GM12864 (cell line): ENCODE measurements around the gene JSRP1.

Experiments used
- DNase-seq: peaks from one replicate; pipeline ENCODE4 v3.0.0-alpha.2; 2011; ENCODE audit warnings: low read depth
- H3K4me3 ChIP-seq: 2 replicates; pipeline ENCODE4 v1.5.1; 2011; ENCODE audit warnings: mild to moderate bottlenecking, low read depth, low read length, control low read depth
- CTCF ChIP-seq: IDR thresholded peaks from 2 replicates; pipeline ENCODE4 v1.5.1; 2011; ENCODE audit warnings: low read depth, mild to moderate bottlenecking, moderate library complexity, low read length, control low read depth, inconsistent platforms; ENCODE audit errors: missing control alignments

The JSRP1 gene

GRCh38 chr19:2233601-2234280 lies 22.5 kb downstream of the JSRP1 start:
- H3K4me3 ChIP-seq = no peak overlapping the region
- TF ChIP-seq CTCF = no peak
- no peak for DNase-seq

- TF ChIP-seq CTCF = no peak
- no peak for DNase-seq
- H3K4me3 ChIP-seq = no peak overlapping the region
Measured at GRCh38 chr19:2232286-2233151, 23.7 kb downstream of the JSRP1 start.

DNA sequence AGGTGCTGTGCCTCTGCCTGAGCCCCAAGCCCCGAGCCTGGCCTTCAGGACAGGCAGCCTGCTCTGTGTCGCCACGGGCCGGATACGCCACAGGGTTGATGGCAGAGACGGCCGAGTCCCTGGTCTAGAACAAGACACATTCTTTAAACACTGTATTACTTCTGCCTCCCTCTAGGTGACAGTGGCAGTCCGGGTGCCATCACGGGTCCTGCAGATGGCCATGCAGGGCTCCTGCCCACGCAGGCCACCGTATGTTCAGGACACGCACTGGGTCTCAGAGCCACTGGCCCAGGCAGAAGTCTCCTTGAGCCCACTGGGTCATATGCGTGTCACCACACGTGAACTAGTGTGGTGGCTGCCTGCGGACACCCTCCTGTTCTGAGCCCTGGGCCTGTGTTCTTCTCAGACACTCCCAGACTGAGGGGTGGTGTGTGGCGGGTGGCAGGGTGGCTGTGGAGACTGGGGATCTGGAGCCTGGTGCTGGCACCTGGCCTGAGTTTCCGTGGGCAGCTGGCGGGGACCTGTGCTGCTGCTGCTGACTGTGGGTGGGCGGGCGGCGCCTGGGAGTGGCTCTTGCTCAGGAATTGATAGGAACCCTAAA lies 24.5 kb downstream of the JSRP1 start:
- DNase-seq = no peak
- no peak overlapping the region for H3K4me3 ChIP-seq
- peak; percentile 34 for TF ChIP-seq CTCF

- no peak for TF ChIP-seq CTCF
- no peak overlapping the region for H3K4me3 ChIP-seq
- no peak for DNase-seq
Measured at GRCh38 chr19:2230807-2231533, 25.2 kb downstream of the JSRP1 start.

GRCh38 chr19:2230033-2230531 lies 26.1 kb downstream of the JSRP1 start:
- no peak overlapping the region for H3K4me3 ChIP-seq
- no peak for TF ChIP-seq CTCF
- DNase-seq = no peak
